Choroid plexus epithelial cell (primary cell): ENCODE measurements around the gene RTTN.

ENCODE experiments used
- DNase-seq: peaks from one replicate; pipeline ENCODE4 v3.0.0-alpha.2; 2010; ENCODE audit warnings: low read depth
- H3K4me3 ChIP-seq: 2 replicates; pipeline ENCODE4 v1.5.1; 2011; ENCODE audit warnings: low read depth, mild to moderate bottlenecking, control low read depth, low read length, moderate library complexity
- TF ChIP-seq, protein P1 (sequence below): conservative IDR thresholded peaks from 2 replicates; pipeline ENCODE4 v1.5.1; 2011; ENCODE audit warnings: low read depth, mild to moderate bottlenecking, control low read depth, inconsistent platforms, low read length, moderate library complexity

RTTN gene

DNA sequence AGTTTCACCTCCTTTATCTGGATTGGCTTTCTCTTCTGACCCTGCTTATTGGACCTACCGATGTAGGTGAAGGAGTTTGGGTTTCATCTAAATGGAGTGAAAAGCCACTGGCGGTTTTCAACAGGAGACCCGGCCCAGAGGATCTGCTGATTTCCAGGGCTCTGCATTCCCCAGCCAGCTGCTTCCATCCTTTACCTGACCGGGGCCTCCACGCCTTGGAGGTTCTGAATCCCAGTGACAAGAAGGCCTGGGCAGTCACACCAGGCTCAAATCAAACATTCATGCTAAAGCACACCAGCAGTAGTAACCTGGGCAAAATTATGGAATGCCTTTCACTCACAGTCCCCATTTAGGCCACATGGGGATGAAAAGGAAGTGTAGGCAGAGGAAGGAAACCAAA is 30.0 kb upstream of the RTTN start:
- TF ChIP-seq, protein P1, sequence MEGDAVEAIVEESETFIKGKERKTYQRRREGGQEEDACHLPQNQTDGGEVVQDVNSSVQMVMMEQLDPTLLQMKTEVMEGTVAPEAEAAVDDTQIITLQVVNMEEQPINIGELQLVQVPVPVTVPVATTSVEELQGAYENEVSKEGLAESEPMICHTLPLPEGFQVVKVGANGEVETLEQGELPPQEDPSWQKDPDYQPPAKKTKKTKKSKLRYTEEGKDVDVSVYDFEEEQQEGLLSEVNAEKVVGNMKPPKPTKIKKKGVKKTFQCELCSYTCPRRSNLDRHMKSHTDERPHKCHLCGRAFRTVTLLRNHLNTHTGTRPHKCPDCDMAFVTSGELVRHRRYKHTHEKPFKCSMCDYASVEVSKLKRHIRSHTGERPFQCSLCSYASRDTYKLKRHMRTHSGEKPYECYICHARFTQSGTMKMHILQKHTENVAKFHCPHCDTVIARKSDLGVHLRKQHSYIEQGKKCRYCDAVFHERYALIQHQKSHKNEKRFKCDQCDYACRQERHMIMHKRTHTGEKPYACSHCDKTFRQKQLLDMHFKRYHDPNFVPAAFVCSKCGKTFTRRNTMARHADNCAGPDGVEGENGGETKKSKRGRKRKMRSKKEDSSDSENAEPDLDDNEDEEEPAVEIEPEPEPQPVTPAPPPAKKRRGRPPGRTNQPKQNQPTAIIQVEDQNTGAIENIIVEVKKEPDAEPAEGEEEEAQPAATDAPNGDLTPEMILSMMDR: no peak
- DNase-seq: no peak
- H3K4me3 ChIP-seq: no peak overlapping the region

DNA sequence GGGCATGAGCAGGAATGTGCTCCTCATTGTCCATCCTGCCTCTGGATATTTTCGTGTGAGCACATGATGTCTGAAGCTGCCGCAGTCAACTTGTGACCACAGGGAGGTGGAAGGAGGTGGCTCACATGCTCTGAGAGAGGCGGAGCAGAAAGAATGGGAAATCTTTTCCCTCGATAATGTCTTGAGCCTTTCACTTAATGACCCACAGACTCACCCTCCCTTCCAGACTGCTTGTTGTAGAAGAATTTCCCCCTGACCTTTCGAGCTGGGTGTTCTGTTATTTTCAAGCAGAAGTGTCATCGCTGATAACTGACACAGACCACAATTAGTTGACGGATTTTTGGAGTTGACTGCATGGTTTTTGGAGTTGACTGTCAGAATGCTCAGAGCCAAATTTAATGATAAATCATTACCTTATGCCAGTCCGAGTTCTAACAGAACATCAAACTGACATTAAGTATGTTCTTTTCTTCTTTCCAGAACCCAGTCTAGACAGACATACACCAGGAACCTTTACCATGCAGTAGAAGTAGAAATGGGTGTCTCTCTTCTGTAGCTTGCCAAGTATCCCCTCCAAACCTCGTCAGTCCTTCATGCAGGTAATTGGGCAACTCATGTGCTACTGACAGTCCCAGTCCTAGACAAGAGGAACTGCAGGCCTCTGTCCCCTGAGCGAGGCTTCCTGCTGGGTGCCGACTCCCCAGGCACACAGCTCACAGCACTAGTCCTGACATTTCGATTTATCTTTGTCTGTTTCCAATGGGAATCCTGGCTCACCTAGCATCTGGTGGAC is 29.4 kb upstream of the RTTN start:
- TF ChIP-seq, protein P1: no peak
- DNase-seq: peak; percentile 22
- no peak overlapping the region for H3K4me3 ChIP-seq

DNA sequence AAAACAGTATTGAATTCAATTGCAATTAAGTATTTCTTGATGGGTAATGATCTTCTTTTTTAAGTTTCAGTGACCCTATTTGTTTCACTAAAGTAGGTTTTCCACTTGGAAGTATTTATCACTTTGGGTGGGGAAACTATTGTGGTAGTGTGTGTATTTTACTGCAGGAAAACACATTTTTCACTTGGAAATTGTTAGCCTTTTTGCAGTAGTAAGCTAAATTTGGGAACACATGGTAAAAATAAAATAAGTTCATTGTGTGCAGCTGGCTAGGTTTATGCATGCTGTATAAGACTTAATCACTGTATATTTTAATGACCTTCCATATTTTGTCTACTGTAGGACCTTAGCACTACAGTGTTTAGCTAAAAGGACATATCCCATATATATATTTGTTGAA is 28.5 kb upstream of the RTTN start:
- DNase-seq: no peak
- no peak overlapping the region for H3K4me3 ChIP-seq
- TF ChIP-seq, protein P1: no peak

DNA sequence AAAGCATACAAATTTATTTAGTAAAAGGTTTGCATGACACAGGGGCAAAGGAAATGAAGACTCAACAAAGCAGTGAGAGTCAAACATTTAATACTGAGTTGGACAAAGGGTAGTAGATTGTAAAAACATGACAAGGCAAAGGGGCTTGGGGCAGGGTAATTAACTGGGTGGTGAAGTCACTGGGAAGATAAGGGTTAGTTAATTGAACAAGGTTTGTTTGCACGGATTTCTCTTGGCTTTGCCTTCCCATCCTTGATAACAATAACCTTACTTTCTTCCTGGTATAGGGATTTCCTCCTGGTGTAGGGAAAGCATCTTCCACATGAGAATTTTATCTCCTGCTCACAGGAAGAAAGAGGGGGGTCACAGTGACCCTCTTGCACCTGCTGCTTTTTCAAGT is 26.8 kb upstream of the RTTN start:
- H3K4me3 ChIP-seq: no peak overlapping the region
- DNase-seq: no peak
- TF ChIP-seq, protein P1: no peak

GRCh38 chr18:70229639-70230038 is 24.2 kb upstream of the RTTN start:
- no peak for DNase-seq
- H3K4me3 ChIP-seq: no peak overlapping the region

GRCh38 chr18:70228536-70228935 is 23.0 kb upstream of the RTTN start:
- TF ChIP-seq, protein P1: no peak
- H3K4me3 ChIP-seq: no peak overlapping the region
- DNase-seq: no peak

More at GRCh38 chr18:70229639-70230038, 24.2 kb upstream of the RTTN start:
- TF ChIP-seq, protein P1: no peak

GRCh38 chr18:70227438-70227837 is 22.0 kb upstream of the RTTN start:
- DNase-seq: no peak

More at GRCh38 chr18:70227438-70227837, 22.0 kb upstream of the RTTN start:
- no peak overlapping the region for H3K4me3 ChIP-seq
- TF ChIP-seq, protein P1: no peak
